Keratinocyte (primary cell): ENCODE results near the gene TP53RK. TPM values are rescaled to one million over a fixed set of nuclear protein-coding genes. Genes with fewer than 3 reads are reported as not detected.

Source experiments
- DNase-seq: peaks from one replicate; pipeline ENCODE4 v3.0.0-alpha.2; 2011; ENCODE audit warnings: low read depth, missing footprints, low spot score
- FAIRE-seq: peaks from 2 replicates; lab custom pipeline; 2011; peaks lifted over from hg19 to GRCh38; lab: Jason Lieb, UNC
- H2AFZ ChIP-seq: 2 replicates; pipeline ENCODE4 v1.6.0; 2012; ENCODE audit warnings: low read length, control low read depth, inconsistent platforms; ENCODE audit not compliant: control insufficient read depth
- H3K27ac ChIP-seq: 2 replicates; pipeline ENCODE4 v1.5.1; 2011; ENCODE audit warnings: low read length; ENCODE audit not compliant: control insufficient read depth, insufficient read depth
- H3K27me3 ChIP-seq: 3 replicates; pipeline ENCODE4 v1.6.0; 2011; ENCODE audit warnings: low read length; ENCODE audit not compliant: control insufficient read depth, insufficient read depth; ENCODE audit errors: extremely low read depth
- H3K36me3 ChIP-seq, 2 experiments: 2 replicates in 1 of 2; 3 replicates in 1 of 2; pipeline ENCODE4 v1.5.1; 2011; ENCODE audit warnings: low read length in 2 of 2, mild to moderate bottlenecking in 1 of 2; ENCODE audit not compliant: control insufficient read depth in 2 of 2, insufficient read depth in 2 of 2; ENCODE audit errors: extremely low read depth in 1 of 2
- H3K4me1 ChIP-seq: 3 replicates; pipeline ENCODE4 v1.5.1; 2011; ENCODE audit warnings: low read length; ENCODE audit not compliant: control insufficient read depth, insufficient read depth; ENCODE audit errors: extremely low read depth
- H3K4me2 ChIP-seq: 3 replicates; pipeline ENCODE4 v1.6.0; 2011; ENCODE audit warnings: low read depth, low read length; ENCODE audit not compliant: control insufficient read depth, insufficient read depth; ENCODE audit errors: extremely low read depth
- H3K4me3 ChIP-seq, 3 experiments: fragments of 200-600 bp in 1 of 3; sonication (generic) in 1 of 3; 2 replicates in 2 of 3; 3 replicates in 1 of 3; pipeline ENCODE4 v1.5.1; 2011 to 2016; ENCODE audit warnings: low read length in 3 of 3, mild to moderate bottlenecking in 3 of 3, control low read depth in 2 of 3, inconsistent platforms in 1 of 3, low read depth in 1 of 3, mixed read lengths in 1 of 3, mixed run types in 1 of 3, moderate library complexity in 1 of 3; ENCODE audit not compliant: control insufficient read depth in 2 of 3, insufficient read depth in 2 of 3; ENCODE audit errors: extremely low read depth in 1 of 3
- H3K79me2 ChIP-seq: 2 replicates; pipeline ENCODE4 v1.6.0; 2012; ENCODE audit warnings: low read length; ENCODE audit not compliant: control insufficient read depth, insufficient read depth
- H3K9ac ChIP-seq: 3 replicates; pipeline ENCODE4 v1.6.0; 2011; ENCODE audit warnings: low read length; ENCODE audit not compliant: control insufficient read depth, insufficient read depth; ENCODE audit errors: extremely low read depth
- H3K9me1 ChIP-seq: 3 replicates; pipeline ENCODE4 v1.6.0; 2011; ENCODE audit warnings: low read length; ENCODE audit not compliant: control insufficient read depth, insufficient read depth; ENCODE audit errors: extremely low read depth
- H3K9me3 ChIP-seq: 2 replicates; pipeline ENCODE4 v1.5.1; 2012; ENCODE audit warnings: low read depth, low read length; ENCODE audit not compliant: control insufficient read depth
- H4K20me1 ChIP-seq: 3 replicates; pipeline ENCODE4 v1.6.0; 2011; ENCODE audit warnings: low read length; ENCODE audit not compliant: control insufficient read depth, insufficient read depth; ENCODE audit errors: extremely low read depth
- EZH2 ChIP-seq: IDR thresholded peaks from one replicate; pipeline ENCODE4 v1.6.1; 2012; ENCODE audit warnings: inconsistent platforms, mild to moderate bottlenecking, low read length, moderate library complexity
- dilution Hi-C: fragments of 300-500 bp; cut with MboI; formaldehyde crosslinking; loops from one replicate; pipeline ENCODE4 v1.7.0; 2020; ENCODE audit warnings: low sequenced_read_pairs; ENCODE audit not compliant: extremely low pct_ligation_motif_present
- polyA plus RNA-seq, 5 experiments: library from polyadenylated mRNA; depleted of rRNA in 3 of 5; stranded (reverse) in 3 of 5; stranded (forward) in 1 of 5; unstranded in 1 of 5; fragments of >200 nt; gene quantifications; 1 replicate in 1 of 5; 2 replicates in 3 of 5; 3 replicates in 1 of 5; pipeline versions ENCODE4 v1.2.1 to v1.2.3, GENCODE V29; 2011 to 2012; ENCODE audit warnings: missing spikeins in 2 of 5, low read depth in 1 of 5, low replicate concordance in 1 of 5
- TF ChIP-seq, protein P1 (sequence below), 3 experiments: IDR thresholded peaks in 1 of 3; conservative IDR thresholded peaks in 1 of 3; optimal IDR thresholded peaks in 1 of 3; 2 replicates in 2 of 3; 3 replicates in 1 of 3; pipeline versions ENCODE3 to v1.5.1; 2011; ENCODE audit warnings: low read length in 3 of 3, mild to moderate bottlenecking in 3 of 3, moderate library complexity in 2 of 3, control low read depth in 1 of 3, inconsistent platforms in 1 of 3; ENCODE audit not compliant: insufficient read depth in 2 of 3; ENCODE audit errors: extremely low read depth in 1 of 3

TP53RK gene
- polyA plus RNA-seq, 1 donor (not counting 4 experiments of a cell fraction or from before 2014, with no cell fraction given), result 15.9 TPM

- Histone ChIP-seq H3K27me3 (no peaks in the 10 kb centered on the region), H3K4me1 (no peaks in the 10 kb centered on the region), H3K27ac (no peak overlapping the region), H3K9me1 (no peaks in the 10 kb centered on the region), H2AFZ (no peak overlapping the region), H3K9ac (no peak overlapping the region), H4K20me1 (no peaks in the 10 kb centered on the region), H3K36me3 (no peaks in the 10 kb centered on the region), H3K9me3 (no peaks in the 10 kb centered on the region), H3K4me2 (no peak overlapping the region), H3K79me2 (no peaks in the 10 kb centered on the region), H3K4me3 (no peak overlapping the region)
- FAIRE-seq (no peak), DNase-seq (no peak)
- dilution Hi-C loops, result no loop called here
- TF ChIP-seq, protein P1, sequence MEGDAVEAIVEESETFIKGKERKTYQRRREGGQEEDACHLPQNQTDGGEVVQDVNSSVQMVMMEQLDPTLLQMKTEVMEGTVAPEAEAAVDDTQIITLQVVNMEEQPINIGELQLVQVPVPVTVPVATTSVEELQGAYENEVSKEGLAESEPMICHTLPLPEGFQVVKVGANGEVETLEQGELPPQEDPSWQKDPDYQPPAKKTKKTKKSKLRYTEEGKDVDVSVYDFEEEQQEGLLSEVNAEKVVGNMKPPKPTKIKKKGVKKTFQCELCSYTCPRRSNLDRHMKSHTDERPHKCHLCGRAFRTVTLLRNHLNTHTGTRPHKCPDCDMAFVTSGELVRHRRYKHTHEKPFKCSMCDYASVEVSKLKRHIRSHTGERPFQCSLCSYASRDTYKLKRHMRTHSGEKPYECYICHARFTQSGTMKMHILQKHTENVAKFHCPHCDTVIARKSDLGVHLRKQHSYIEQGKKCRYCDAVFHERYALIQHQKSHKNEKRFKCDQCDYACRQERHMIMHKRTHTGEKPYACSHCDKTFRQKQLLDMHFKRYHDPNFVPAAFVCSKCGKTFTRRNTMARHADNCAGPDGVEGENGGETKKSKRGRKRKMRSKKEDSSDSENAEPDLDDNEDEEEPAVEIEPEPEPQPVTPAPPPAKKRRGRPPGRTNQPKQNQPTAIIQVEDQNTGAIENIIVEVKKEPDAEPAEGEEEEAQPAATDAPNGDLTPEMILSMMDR (optimal IDR thresholded peaks at IDR 0.05 in 1 of 3, IDR thresholded peaks at IDR 0.05 in 1 of 3, conservative IDR thresholded peaks at IDR 0.05 in 1 of 3; ENCODE audit: extremely low read depth in 1 of 3, insufficient read depth in 2 of 3, low read length in 3 of 3), result no peak
- no peak for TF ChIP-seq EZH2
Observed at GRCh38 chr20:46641424-46641823, 47.8 kb downstream of the TP53RK start.

DNA sequence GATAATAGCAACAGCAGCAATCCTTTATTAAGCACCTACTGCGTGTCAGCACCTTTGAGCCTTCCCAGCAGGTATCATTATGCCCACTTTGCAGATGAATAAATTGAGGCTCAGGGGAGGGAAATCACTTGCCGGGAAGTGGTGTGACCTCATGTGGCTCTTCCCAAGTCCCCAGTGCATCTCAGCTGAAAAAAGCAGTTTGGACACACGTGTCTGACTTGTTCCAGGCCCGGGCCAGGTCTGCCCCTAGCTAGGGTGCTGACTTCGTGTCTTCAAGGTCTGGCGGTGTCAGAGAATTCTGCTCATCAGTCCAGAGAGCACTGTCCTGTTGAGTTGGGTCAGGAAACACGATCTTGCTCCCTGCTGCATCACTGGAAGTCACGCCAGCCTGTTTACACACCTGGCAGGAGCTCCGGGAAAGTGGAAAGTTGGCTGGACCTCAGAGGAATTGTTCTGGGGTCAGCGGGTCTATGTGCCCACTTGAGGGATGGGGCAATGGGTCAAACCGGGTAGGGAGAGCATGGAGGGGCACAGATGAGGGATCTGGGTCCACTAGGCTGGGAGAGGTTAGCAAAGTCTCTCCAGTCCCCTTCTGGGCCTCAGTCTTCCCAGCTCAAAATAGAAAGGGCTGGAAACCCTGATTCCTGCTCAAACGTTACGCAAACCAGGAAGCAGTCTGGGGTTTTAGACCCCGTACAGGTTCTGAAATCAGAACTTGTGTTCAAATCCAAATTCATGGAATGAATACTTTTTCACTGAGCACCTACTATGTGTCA lies 48.5 kb downstream of the TP53RK start:
- no peaks in the 10 kb centered on the region for H3K9me1 ChIP-seq

More for the DNA sequence above, 48.5 kb downstream of the TP53RK start:
- no peak for FAIRE-seq
- Histone ChIP-seq H3K4me2 (no peak overlapping the region), H3K4me1 (no peaks in the 10 kb centered on the region), H3K9me3 (no peaks in the 10 kb centered on the region), H3K79me2 (no peaks in the 10 kb centered on the region), H3K36me3 (no peaks in the 10 kb centered on the region), H2AFZ (no peak overlapping the region), H3K4me3 (no peak overlapping the region), H3K27ac (no peak overlapping the region), H3K27me3 (no peaks in the 10 kb centered on the region), H3K9ac (no peak overlapping the region), H4K20me1 (no peaks in the 10 kb centered on the region)
- DNase-seq, result no peak
- TF ChIP-seq EZH2, result no peak
- TF ChIP-seq, protein P1 (optimal IDR thresholded peaks at IDR 0.05 in 1 of 3, IDR thresholded peaks at IDR 0.05 in 1 of 3, conservative IDR thresholded peaks at IDR 0.05 in 1 of 3; ENCODE audit: extremely low read depth in 1 of 3, insufficient read depth in 2 of 3, low read length in 3 of 3), result no peak
- dilution Hi-C loops, result no loop called here
